Thyroid gland (tissue), 4 donors: ENCODE measurements around the gene FAM193A. TPM values are rescaled to one million over a fixed set of nuclear protein-coding genes. Genes with fewer than 3 reads are reported as not detected.

Source experiments
- DNase-seq, 2 donors: peaks; one replicate each; pipeline ENCODE4 v3.0.0-alpha.2; 2019
- H3K27ac ChIP-seq, 3 donors: fragments of 200-600 bp; sonication (generic); 1 replicate in 2 of 3; 2 replicates in 1 of 3; pipeline ENCODE4 v1.5.1; 2016 to 2019; ENCODE audit warnings: mild to moderate bottlenecking in 1 of 3, moderate library complexity in 1 of 3
- H3K27me3 ChIP-seq: fragments of 200-600 bp; sonication (generic); one replicate; pipeline ENCODE4 v1.5.1; 2019
- H3K36me3 ChIP-seq, 2 donors: fragments of 200-600 bp; sonication (generic); one replicate each; pipeline ENCODE4 v1.5.1; 2016 to 2019
- H3K4me1 ChIP-seq, 2 donors: fragments of 200-600 bp; sonication (generic); one replicate each; pipeline ENCODE4 v1.5.1; 2017 to 2019
- H3K4me3 ChIP-seq, 3 donors: fragments of 200-600 bp; sonication (generic); replicated peaks in 1 of 3; 1 replicate in 2 of 3; 2 replicates in 1 of 3; pipeline ENCODE4 v1.5.1; 2016; ENCODE audit warnings: mild to moderate bottlenecking in 1 of 3
- H3K9me3 ChIP-seq: fragments of 200-600 bp; sonication (generic); one replicate; pipeline ENCODE4 v1.5.1; 2017
- POLR2A ChIP-seq, 2 donors: fragments of 450-650 bp; IDR thresholded peaks; one replicate each; pipeline ENCODE4 v1.6.1; 2017; ENCODE audit warnings: antibody characterized with exemption in 2 of 2, mild to moderate bottlenecking in 2 of 2, moderate library complexity in 1 of 2
- WGBS, 2 donors: methylation state at CpG; one replicate each; pipeline ENCODE4 v1.1.5; 2017; 5-methylcytosine and 5-hydroxymethylcytosine counted together
- intact Hi-C: fragments of 100-400 bp; cut with DNase I; formaldehyde crosslinking; loops from one replicate; pipeline ENCODE4 v1.15.1; 2023
- total RNA-seq, 4 donors: library from RNA; depleted of rRNA; stranded (reverse); fragments of >200 nt; gene quantifications; one replicate each; pipeline ENCODE4 v1.2.3, GENCODE V29; 2016
- TF ChIP-seq, protein P1 (sequence below), 6 experiments: fragments of 200-600 bp in 3 of 6; fragments of 450-650 bp in 3 of 6; sonication (generic) in 3 of 6; IDR thresholded peaks; one replicate each; pipeline ENCODE4 v1.5.1; 2016 to 2019; ENCODE audit warnings: antibody characterized with exemption in 6 of 6, mild to moderate bottlenecking in 2 of 6, inconsistent platforms in 1 of 6, moderate library complexity in 1 of 6

Gene FAM193A
- total RNA-seq, 4 donors from 2014 or later: 22.4 to 36.7 (median 30.3) TPM

DNA sequence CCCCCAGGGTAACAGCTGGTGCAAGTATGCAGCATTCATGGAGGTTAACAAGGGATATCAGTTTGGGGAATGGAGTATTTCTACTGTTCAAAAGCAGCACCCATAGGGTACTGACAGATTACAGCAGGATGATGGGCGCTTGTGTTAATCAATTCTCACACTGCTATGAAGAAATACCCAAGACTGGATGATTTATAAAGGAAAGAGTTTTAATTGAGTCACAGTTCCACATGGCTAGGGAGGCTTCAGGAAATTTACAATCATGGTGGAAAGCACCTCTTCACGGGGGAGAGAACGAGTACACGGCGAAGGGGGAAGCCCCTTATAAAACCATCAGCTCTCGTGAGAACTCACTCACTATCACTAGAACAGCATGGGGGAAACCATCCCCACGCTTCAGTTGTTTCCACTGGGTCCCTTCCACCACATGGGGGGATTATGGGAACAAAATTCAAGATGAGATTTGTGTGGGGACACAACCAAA is 155.5 kb downstream of the FAM193A start:
- H3K36me3 ChIP-seq: peaks cover 42 to 43% of the 10 kb centered on the region in 2 donors
- H3K4me3 ChIP-seq: no peak overlapping the region
- peaks cover 0 to 9% of the 10 kb centered on the region in 2 donors for H3K4me1 ChIP-seq
- no peaks in the 10 kb centered on the region for H3K9me3 ChIP-seq
- H3K27ac ChIP-seq: no peak overlapping the region
- 90 to 92% methylated on average over 7 of the region's 7 CpGs for WGBS, 2 donors
- H3K27me3 ChIP-seq: no peaks in the 10 kb centered on the region
- intact Hi-C loops: no loop called here
- no peak for DNase-seq
- TF ChIP-seq POLR2A (IDR thresholded peaks at IDR 0.05): no peak
- TF ChIP-seq, protein P1, sequence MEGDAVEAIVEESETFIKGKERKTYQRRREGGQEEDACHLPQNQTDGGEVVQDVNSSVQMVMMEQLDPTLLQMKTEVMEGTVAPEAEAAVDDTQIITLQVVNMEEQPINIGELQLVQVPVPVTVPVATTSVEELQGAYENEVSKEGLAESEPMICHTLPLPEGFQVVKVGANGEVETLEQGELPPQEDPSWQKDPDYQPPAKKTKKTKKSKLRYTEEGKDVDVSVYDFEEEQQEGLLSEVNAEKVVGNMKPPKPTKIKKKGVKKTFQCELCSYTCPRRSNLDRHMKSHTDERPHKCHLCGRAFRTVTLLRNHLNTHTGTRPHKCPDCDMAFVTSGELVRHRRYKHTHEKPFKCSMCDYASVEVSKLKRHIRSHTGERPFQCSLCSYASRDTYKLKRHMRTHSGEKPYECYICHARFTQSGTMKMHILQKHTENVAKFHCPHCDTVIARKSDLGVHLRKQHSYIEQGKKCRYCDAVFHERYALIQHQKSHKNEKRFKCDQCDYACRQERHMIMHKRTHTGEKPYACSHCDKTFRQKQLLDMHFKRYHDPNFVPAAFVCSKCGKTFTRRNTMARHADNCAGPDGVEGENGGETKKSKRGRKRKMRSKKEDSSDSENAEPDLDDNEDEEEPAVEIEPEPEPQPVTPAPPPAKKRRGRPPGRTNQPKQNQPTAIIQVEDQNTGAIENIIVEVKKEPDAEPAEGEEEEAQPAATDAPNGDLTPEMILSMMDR (IDR thresholded peaks at IDR 0.05): no peak

DNA sequence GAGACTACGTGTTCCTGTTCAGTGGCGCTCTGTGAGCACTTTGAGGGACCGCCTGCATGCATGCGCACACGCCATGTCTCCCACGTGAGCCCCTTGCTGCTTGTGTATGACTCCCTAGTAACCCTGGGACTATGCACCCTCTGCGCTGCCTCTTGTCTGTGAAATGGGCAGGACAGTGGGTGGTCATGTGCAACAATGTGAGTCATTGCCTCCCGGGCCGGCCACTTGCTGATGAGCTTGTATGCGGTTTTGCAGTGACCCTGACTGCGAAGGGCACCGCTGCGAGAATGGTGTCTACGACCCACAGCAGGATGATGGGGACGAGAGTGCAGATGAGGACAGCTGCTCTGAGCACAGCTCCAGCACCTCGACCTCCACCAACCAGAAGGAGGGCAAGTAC is 158.2 kb downstream of the FAM193A start:
- TF ChIP-seq, protein P1 (IDR thresholded peaks at IDR 0.05): no peak
- Histone ChIP-seq H3K27ac (no peak overlapping the region), H3K27me3 (no peaks in the 10 kb centered on the region), H3K36me3 (peaks cover 56 to 63% of the 10 kb centered on the region in 2 donors), H3K4me3 (no peak overlapping the region), H3K9me3 (no peaks in the 10 kb centered on the region), H3K4me1 (no peaks in the 10 kb centered on the region)
- WGBS, 2 donors: 94 to 100% methylated on average over 10 to 16 of the region's 16 CpGs
- DNase-seq: no peak
- intact Hi-C loops: no loop called here

DNA sequence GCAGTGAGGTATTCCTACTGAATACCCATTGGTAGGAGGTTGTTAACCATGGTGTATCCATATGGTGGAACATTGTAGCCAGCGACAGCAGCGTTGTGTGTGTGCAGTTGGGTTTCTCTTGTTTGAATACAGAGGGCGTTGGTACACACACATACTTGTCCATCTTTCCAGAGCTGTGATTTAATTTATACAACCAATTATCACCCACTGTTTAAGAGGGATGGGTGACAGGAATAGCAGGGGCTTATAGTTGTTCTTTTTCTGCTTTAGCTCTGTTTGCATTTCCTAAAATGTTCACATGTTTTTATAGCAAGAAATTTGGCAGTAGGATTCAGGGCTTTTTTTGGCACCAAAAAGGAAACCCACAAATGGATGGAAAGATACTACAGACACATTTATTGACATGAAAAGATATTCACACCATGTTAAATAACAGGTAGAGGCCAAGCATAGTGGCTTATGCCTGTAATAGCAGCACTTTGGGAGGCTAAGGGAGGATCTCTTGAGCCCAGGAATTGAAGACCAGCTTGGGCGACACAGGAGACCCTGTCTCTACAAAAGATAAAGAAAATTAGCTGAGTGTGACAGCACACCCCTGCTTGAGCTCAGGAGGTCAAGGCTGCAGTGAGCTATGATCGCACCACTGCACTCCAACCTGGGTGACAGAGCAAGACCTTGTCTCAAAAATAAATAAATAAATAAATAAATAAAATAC is 159.1 kb downstream of the FAM193A start:
- Histone ChIP-seq H3K27ac (no peak overlapping the region), H3K36me3 (peaks cover 64 to 71% of the 10 kb centered on the region in 2 donors), H3K27me3 (no peaks in the 10 kb centered on the region), H3K4me1 (no peaks in the 10 kb centered on the region), H3K9me3 (no peaks in the 10 kb centered on the region), H3K4me3 (no peak overlapping the region)
- intact Hi-C loops: no loop called here
- no peak for DNase-seq
- TF ChIP-seq, protein P1 (IDR thresholded peaks at IDR 0.05): no peak
- 93 to 94% methylated on average over 5 of the region's 5 CpGs for WGBS, 2 donors

DNA sequence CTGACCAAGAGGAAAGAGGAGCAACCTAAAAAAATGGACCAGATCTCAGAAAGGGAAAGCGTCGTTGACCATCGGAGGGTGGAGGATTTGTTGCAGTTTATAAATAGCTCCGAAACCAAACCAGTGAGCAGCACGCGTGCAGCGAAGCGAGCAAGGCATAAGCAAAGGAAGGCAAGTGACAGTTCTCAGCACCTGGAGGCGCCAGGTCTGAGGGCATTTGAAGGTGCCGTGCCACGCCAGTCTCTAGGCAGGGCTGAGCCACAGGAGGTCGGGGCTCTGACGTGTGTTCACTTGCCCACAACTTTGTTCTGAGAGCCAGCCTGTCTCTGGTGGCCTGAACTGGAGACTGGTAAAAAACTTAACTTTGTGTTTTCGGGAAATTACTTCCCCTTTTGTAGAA is 160.0 kb downstream of the FAM193A start:
- 91 to 95% methylated on average over 14 of the region's 14 CpGs for WGBS, 2 donors
- Histone ChIP-seq H3K4me1 (no peaks in the 10 kb centered on the region), H3K4me3 (no peak overlapping the region), H3K27ac (no peak overlapping the region), H3K9me3 (no peaks in the 10 kb centered on the region), H3K36me3 (peaks cover 64 to 68% of the 10 kb centered on the region in 2 donors), H3K27me3 (no peaks in the 10 kb centered on the region)
- peak in 1 of 2 donors; percentile 46 for DNase-seq
- TF ChIP-seq, protein P1 (IDR thresholded peaks at IDR 0.05): no peak
- no peak for TF ChIP-seq POLR2A (IDR thresholded peaks at IDR 0.05)
- intact Hi-C loops: no loop called here

DNA sequence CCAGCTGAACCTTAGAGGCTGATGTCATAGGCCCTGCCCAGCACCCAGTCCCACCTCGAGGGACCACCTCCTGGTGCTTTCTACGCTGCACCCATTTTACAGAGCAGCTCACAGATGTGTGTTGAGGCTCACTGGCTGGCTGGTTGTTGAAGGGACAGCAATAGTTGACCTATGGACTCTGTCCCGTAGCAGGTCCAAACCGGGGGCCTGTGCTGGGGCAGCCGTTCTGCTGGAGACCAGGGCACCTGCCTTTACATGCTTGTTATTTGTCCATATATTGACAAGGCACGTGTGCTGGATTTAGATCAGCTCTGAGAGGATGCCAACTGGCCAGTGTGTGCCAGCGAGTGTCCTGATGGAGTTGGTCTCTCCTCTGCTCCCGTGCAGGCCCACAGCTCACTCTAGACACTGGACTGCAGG is 161.6 kb downstream of the FAM193A start:
- H3K4me3 ChIP-seq: no peak overlapping the region
- DNase-seq: no peak
- TF ChIP-seq POLR2A (IDR thresholded peaks at IDR 0.05): no peak
- TF ChIP-seq, protein P1 (IDR thresholded peaks at IDR 0.05): no peak
- 89 to 91% methylated on average over 6 to 8 of the region's 8 CpGs for WGBS, 2 donors
- intact Hi-C loops: no loop called here
- peaks cover 67 to 76% of the 10 kb centered on the region in 2 donors for H3K36me3 ChIP-seq
- no peaks in the 10 kb centered on the region for H3K27me3 ChIP-seq
- no peaks in the 10 kb centered on the region for H3K4me1 ChIP-seq
- H3K27ac ChIP-seq: no peak overlapping the region
- H3K9me3 ChIP-seq: no peaks in the 10 kb centered on the region
